Astrocyte of the cerebellum (primary cell): ENCODE results near the gene GALNT10.

Experiments
- DNase-seq: peaks from one replicate; pipeline ENCODE4 v3.0.0-alpha.2; 2011; ENCODE audit warnings: low read depth
- H3K4me3 ChIP-seq: 2 replicates; pipeline ENCODE4 v1.5.1; 2011; ENCODE audit warnings: mild to moderate bottlenecking, low read depth, low read length, moderate library complexity
- in situ Hi-C: cut with HindIII; loops from 2 replicates; pipeline ENCODE4 v1.10.0; 2017; ENCODE audit warnings: low sequenced_read_pairs
- TF ChIP-seq, protein P1 (sequence below): IDR thresholded peaks from 2 replicates; pipeline ENCODE4 v1.5.1; 2012; ENCODE audit warnings: low read length, low read depth, moderate library complexity, mild to moderate bottlenecking; ENCODE audit errors: missing control alignments

Gene GALNT10

DNA sequence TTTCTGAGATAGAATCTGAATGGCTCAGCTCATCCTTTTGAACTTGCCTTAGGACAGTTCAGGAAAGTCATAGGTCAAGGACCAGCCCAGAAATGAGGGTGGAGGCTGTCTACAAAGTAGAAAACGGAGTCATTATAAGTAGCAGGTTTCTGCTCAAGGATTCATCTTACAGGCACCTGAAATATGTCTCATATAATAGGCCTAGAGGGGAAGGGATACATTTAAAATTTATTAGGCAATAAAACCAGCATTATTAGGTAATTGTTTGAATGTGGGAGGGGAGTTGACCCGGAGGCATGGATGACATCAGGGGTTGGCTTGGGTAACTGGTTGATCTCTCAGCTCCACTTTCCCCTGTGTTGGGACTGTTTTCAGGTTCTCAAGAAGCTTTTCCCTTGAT, 11.9 kb upstream of the GALNT10 start:
- in situ Hi-C loops: no loop called here
- TF ChIP-seq, protein P1, sequence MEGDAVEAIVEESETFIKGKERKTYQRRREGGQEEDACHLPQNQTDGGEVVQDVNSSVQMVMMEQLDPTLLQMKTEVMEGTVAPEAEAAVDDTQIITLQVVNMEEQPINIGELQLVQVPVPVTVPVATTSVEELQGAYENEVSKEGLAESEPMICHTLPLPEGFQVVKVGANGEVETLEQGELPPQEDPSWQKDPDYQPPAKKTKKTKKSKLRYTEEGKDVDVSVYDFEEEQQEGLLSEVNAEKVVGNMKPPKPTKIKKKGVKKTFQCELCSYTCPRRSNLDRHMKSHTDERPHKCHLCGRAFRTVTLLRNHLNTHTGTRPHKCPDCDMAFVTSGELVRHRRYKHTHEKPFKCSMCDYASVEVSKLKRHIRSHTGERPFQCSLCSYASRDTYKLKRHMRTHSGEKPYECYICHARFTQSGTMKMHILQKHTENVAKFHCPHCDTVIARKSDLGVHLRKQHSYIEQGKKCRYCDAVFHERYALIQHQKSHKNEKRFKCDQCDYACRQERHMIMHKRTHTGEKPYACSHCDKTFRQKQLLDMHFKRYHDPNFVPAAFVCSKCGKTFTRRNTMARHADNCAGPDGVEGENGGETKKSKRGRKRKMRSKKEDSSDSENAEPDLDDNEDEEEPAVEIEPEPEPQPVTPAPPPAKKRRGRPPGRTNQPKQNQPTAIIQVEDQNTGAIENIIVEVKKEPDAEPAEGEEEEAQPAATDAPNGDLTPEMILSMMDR: no peak
- H3K4me3 ChIP-seq: no peak overlapping the region
- DNase-seq: no peak

DNA sequence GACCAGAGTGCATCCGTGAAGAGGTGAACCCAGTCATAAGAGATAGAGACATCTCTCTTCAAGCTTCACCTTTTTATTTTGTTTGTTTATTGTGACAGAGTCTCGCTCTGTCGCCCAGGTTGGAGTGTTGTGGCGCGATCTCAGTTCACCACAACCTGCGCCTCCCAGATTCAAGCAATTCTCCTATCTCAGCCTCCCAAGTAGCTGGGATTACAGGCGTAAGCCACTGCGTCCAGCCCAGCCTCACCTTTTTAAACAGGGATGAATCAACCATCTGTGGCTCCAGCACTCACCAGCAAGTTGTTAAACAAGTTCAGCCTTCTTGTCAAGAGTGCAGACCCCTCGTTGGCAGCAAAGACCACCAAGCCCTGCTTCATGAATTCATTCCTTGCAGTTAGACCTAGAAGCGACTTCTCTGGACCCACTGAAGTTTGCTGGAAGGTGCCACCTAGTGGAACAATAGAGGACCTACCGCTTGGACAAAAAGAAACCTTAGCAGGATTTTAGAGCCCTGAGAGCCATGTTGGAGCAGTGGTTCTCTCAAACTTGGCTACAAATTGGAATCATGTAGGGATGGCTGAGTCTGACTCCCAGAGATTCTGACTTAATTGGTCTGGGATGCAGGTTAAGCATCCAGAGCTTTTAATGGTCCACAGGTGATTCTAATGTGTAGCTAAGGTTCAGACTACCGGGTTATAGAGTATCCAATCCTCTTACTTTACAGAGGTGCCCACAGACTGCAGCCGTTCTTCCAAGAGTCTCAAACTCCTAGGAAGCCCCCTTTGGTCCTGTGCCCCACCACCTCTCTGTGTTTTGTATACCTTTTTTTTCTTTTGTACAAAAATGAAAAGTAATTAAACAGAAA, 10.5 kb upstream of the GALNT10 start:
- DNase-seq: peak; percentile 53
- TF ChIP-seq, protein P1: peak; percentile 87
- no peak overlapping the region for H3K4me3 ChIP-seq
- in situ Hi-C loops: no loop called here

DNA sequence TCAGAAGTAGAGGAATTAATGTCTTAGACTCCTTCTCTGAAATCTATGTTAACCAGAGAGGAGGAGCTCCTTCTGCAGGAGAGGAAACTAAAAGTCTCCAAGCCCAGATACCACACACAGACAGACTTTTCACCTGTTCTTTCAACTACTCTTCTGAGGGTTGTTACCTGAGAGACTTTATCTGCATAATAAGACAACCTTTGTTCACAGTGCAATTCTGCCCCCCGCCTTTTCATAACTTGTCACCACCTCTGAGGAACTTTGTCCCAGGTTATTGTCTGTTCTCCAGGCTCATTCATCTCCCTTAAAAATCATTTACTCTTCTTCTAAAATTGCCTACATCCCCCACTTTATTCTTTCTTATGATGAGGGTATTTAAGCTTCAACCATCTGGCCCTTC, 9.4 kb upstream of the GALNT10 start:
- no peak overlapping the region for H3K4me3 ChIP-seq
- DNase-seq: no peak
- TF ChIP-seq, protein P1: no peak
- in situ Hi-C loops: no loop called here

DNA sequence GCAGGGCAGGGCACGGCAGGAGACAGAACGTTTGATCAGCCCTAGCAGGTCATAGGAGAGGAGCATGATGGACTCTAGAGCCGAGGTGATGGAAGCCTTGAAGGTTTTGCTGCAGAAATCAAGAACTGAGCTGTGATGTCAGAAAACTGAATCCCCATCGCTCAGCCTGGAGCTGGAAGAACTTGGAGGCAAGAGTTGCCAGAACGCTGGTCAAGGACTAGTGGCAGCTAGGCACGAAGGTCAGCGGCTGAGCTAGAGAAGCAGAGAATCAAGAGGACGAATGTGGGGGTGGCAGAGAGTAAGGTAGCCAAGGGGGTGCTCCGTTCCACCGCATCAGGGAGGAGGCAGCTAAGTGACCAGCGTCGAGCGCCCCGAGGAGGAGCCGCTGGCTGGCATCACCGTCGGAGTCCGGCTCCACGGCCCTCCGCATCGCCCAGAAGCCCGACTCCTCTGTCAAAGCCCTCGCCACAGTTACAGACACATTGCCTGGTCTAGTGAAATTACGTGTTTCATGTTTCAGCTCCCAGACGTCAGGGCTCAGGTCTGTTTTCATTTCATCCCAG, 1.2 kb upstream of the GALNT10 start:
- in situ Hi-C loops: no loop called here
- no peak for DNase-seq
- peak overlapping the region; percentile 80 for H3K4me3 ChIP-seq
- TF ChIP-seq, protein P1: no peak

DNA sequence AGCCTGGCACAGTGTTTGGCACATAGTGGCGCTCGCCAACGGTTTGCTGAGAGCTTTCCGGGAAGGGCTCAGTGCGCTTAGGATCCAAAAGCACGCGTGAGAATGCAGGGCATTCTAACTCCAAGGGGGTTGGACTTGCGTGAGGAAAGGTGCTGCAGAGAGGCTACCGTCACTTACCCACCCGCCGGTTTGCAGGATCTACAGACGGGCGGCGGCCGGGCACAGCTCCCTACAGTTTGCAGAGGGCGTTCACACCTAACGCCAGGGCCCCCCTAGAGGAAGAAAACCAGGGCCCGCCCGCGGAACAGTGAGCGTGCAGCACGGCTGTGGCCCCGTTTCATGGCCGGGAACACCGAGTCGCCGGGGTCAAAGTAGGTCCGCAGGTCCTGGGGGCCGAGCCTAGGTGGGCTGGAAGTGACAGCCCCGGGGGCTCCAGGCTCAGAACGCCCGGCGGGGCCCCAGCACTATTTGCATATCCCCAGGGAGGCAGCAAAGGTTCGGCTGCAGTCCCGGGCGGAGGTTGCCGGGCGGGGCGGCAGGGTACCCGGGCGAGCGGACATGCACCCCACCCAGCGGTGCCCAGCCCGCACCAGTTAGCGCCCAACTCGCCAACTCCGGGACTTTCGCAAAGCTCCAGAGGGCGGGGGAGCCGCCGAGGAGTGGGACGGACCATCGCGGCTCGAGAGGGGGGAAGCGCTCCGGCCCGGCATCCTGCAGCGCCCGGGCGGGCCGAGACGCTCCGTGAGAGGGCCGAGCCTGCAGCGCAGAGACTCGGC, 526 bp upstream of the GALNT10 start:
- H3K4me3 ChIP-seq: peak overlapping the region; percentile 80
- DNase-seq: peak; percentile 19
- TF ChIP-seq, protein P1: peak; percentile 39
- in situ Hi-C loops: no loop called here

DNA sequence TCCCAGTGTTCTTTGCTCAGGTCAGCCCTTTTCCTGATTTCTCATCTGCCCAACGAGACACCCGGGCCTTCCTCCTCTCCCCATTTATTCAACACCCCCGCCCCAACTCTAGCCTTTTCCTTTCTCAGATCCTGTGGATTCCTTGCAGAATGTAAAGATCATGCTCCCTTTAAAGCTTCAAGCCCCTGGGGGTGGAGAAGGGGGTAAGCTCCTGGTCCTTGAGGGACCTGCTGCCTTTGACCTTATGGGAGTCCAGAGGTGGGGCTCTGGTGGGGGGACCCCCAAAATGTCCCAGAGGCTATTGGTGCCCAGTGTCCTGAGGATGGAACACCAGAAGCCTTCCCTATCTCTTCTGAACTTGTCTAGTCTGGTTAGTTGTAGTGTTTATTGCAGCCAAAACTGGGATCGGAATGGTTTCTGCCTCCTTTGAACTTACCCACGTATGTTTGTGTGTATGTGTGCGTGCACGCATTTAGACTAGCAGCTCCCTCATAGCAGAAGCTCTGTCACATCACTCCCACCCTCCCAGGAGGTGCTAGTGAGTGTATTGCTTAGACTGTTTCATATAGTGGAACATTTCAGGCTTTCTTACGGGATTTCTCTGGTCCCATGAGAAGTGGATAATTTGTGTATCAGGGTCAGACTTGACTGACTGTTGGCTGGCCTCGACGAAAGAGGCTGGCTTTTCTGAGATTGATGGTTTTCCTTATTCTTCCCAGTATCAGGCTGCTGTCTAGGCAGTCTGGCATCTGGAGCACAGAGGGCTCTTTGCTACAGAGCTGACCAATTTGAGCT, 1.1 kb downstream of the GALNT10 start:
- TF ChIP-seq, protein P1: no peak
- peak overlapping the region; percentile 77 for H3K4me3 ChIP-seq
- DNase-seq: no peak
- in situ Hi-C loops: no loop called here
